GM18907 (cell line): Measurements from ENCODE around the gene IQCK.

ENCODE experiments used
- ATAC-seq: cut with Tn5 transposase; IDR thresholded peaks from one replicate; pipeline ENCODE4 v1.9.1; 2021; ENCODE audit warnings: mild to moderate bottlenecking, moderate library complexity; ENCODE audit not compliant: unreplicated experiment

Gene IQCK

GRCh38 chr16:19854543-19854876 is 136.4 kb downstream of the IQCK start:
- ATAC-seq, result no peak

DNA sequence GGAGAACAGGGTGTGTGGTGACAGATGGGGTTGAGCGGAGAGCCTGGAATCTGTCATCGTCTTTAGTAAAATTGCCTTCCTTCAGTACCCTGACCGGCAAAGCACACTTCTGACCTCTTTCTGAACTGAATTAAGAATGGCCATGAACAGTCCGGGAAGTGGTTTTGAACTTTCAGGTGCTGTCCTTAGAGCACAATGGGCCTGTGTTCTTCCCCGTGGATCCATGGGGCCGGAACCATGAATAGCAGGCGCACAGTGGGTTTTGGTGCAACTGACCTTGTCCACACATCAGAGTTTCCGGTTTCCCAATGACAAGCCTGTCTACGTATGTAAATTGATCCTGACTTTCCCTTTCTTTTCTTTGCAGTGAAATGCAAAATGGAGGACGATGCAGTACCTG is 138.0 kb downstream of the IQCK start:
- no peak for ATAC-seq

- ATAC-seq, result no peak
These were observed 139.7 kb downstream of the IQCK start for GRCh38 chr16:19857593-19858339.

DNA sequence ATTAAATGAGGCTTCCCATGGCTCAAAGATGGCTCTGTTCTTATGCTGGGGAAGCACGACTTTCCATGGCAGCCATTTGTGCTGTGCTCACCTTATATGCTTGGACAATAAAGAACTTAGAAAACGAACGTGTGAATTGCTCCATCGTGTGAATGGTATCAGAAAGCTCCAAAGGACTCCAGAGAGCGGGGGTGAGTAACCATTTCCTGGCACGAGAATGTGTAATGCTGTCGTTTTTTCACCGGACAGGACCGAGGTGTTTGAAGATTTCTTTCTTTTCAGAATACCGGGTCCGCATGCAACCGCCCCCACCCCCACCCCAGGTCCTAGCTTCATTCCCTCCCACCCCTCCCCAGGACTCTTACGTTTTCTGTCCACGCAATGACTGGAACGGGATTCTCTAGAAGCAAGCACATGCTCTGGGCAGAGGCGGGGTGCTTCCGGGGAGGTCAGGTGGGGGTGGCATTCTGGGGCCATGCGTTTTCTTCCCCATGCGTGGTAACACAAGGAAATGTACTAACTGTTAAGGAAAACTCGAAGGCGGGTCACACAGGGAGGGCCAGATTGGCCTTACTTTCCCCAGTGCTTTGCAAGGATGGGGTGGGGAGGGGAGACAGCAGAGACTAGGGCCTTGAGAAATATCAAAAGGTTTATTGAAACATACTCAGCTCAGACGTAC is 140.4 kb downstream of the IQCK start:
- ATAC-seq, result no peak

- ATAC-seq, result no peak
These were observed 141.1 kb downstream of the IQCK start for GRCh38 chr16:19859166-19859565.

GRCh38 chr16:19859603-19860002 is 141.5 kb downstream of the IQCK start:
- ATAC-seq, result no peak

GRCh38 chr16:19860166-19861041 is 142.3 kb downstream of the IQCK start:
- ATAC-seq, result no peak

DNA sequence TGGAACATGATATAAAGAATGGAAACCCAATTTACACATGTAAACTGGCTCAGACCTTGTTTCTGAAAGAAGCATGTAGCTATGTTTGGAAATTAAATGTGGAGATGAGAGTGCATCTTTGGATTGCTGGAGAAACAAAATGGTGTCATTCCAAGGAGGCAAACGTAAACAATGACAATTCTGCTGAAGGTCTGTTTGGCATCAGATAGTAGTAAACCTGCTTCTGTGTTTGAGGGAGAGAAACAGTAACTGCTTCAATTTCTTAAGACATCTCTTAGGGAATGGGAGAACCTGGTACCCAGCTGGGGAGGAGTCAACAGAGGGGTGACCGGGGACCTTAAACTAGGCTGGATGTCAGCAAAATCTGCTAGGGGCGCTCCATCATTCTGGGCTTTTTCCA is 143.1 kb downstream of the IQCK start:
- no peak for ATAC-seq

DNA sequence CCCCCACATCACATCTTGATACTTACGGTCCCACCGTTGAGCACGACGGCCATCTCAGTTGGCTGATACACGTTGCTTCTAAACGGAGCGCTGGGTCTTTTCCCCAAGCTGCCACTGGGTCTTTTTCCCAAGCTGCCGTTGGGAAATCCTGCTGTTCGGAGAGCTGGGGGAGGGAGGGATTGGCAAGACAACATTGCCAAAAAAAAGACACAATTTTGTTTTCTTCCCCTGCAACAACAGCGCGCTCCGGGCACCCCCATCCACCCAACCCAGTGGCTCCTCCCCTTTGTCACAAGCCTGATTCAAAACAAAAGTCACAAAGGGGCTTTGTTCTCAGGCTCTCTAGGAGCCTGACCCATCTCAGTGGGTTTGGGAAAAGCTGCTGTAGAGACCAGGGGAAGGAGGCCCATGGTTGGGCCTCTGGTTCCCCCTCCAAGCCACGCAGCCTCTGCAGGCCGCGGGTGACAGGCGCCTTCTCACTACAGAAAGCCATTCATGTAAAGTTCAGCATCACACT is 143.8 kb downstream of the IQCK start:
- ATAC-seq, result no peak

DNA sequence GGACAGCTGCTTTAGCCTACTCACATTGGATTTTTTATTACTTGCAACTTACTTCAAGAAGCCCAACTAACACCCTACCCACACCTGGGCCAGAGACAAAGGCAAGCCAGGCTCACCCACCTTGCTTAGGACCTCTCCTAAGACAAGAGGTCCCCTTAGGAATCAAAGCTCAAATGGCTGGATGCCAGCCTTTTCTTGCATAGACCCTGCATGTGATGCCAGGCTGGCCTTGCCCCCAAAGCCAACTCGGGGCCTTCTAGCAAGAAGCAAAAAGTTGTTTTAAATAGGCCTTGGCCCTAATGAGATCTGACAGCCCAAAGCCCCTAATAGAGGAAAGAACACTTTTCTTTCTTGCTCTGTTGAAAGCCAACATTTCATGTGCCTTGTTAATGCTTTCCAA is 145.9 kb downstream of the IQCK start:
- ATAC-seq, result no peak

GRCh38 chr16:19864566-19864965 is 146.5 kb downstream of the IQCK start:
- ATAC-seq, result no peak

DNA sequence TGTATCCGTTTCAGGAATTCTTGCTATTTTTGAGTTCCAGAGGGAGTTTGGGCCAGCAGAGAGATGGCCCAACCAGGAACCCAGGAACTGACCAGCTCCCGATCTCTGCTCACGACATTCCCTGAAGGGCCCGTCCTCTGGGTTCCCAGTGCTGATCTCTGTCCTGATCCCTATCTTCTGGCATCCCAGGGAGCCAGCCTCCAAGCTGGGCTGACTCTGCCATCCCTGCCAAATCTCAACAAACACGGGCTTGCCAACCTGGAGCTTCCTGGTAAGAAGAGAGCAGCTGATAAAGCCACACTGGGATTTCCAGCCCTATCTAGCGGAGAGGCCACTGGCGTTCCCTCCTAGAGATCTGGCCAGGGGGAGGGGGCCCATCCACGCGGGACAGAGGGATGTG is 150.3 kb downstream of the IQCK start:
- ATAC-seq, result no peak

DNA sequence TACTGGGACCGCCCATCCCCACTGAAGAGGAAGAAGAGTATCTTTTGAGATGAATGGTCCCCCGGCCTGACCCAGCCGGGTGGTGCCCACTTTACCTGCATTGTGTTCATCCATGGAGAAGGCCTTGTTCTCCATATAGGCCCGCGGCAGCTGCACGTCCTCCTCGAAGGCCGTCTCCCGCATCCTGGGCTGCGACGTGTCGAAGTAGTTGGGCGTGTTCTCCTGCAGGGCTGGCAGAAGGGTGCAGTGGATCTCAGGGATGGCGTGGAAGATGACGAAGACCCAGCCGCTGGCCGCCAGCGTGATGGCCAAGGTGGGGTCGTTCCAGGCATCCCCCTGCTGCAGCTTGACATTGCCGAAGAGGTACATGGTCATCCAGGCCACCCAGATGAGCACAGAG is 153.7 kb downstream of the IQCK start:
- ATAC-seq, result no peak

GRCh38 chr16:19872179-19872863 is 154.2 kb downstream of the IQCK start:
- no peak for ATAC-seq

DNA sequence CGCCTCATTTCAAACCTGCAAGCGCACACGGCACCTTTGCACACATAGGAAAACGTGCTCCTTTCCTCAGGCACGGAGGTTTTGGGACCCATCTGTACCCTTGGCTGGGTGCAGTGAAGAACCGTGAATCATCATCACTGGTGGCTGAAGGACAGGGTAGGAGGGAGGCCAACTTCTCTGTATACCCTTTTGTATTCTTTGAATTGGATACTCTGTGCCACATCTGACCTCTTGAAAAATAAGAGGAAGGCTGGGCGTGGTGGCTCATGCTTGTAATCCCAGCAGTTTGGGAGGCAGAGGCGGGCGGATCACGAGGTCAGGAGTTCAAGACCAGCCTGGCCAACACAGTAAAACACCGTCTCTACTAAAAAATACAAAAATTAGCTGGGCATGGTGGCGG is 154.9 kb downstream of the IQCK start:
- ATAC-seq, result no peak

- no peak for ATAC-seq
These were observed 156.0 kb downstream of the IQCK start for GRCh38 chr16:19874026-19874425.

- no peak for ATAC-seq
These were observed 156.9 kb downstream of the IQCK start for GRCh38 chr16:19874851-19875546.

GRCh38 chr16:19875900-19876299 is 157.8 kb downstream of the IQCK start:
- no peak for ATAC-seq

DNA sequence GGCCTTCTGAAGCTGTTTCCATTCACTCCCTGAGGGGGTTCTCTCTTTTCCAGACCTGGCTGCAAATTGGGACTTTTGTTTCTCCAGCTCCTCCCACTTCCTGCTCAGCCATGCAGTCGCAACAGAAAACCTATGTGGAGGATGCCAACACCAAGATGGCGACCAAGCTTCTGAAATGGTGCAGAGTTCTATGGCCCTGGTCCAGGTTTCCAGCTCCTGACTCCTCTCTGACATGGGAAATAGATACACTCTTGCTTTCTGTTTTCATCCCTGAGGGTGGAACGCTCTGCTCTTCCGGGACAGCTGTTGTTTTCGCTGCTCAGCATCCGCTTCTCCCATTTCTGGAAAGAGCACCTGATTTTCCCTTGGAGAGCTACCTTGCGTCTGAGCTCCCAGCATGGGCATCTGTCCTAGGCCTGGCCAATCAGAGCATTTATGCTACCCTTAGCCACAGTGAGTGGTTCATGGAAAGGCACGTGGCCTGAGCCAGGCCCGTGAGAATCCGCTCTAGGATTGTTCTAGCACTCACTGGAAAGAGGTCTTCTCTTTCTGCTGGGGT is 158.5 kb downstream of the IQCK start:
- no peak for ATAC-seq

GRCh38 chr16:19878757-19879156 is 160.7 kb downstream of the IQCK start:
- ATAC-seq, result no peak
